GM18867 (cell line): ENCODE results near the gene MAST2.
"Not testable (repeated sequence)": the region's sequence is repeated elsewhere in the genome, so short reads cannot be mapped to it uniquely, and the experiment has no call there.

ENCODE experiments used
- ATAC-seq: cut with Tn5 transposase; IDR thresholded peaks from one replicate; pipeline ENCODE4 v1.9.1; 2021; ENCODE audit warnings: mild to moderate bottlenecking, moderate library complexity; ENCODE audit not compliant: unreplicated experiment

Gene MAST2

DNA sequence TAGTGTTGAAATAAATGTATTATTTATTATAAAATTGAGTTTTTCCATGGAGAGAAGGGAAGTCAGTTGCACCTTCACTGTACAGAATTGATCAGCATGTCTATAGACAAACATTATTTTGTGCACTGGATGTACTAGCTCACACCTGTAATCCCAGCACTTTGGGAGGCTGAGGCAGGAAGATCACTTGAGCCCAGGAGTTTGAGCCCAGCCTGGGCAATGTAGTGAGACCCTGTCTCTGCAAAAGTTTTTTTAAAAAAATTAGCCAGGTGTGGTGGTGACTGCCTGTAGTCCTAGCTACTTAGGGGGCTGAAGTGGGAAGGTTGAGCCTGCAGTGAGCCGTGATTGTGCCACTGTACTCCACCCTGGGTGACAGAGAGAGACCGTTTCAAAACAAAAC is 87.7 kb downstream of the MAST2 start:
- no peak for ATAC-seq

DNA sequence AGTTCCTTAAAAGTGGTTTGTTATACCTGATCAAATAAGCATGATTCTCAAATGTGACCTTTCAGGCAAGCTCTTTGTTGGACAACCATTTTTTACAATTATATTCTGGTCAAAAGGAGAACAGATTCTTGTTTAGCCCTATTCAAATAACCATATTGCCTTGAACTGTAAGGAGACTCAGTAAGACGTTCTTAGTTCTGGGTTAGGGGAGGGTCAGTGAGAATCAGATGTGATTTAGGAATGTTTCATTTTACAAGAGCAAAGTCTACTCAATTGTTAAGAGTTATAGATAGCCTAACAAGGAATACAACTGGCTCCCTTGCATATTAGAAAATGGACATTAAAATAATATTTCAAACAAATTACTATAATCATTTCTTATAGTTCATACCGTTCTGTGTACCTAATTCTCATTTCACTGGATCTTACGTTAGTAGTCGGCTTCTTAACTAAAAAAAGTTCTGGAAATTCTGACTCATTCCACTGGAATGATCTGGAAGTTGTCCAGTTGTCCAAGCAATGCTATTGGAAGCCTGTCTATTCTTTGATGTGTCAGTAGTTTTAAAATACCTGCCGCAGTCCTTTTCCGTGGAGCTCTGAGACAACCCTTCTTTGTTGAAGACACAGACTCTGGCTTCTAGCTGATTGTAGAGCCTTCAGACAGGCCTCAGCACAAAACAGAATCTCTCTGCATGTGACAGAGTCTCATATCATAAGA is 88.8 kb downstream of the MAST2 start:
- ATAC-seq = no peak

DNA sequence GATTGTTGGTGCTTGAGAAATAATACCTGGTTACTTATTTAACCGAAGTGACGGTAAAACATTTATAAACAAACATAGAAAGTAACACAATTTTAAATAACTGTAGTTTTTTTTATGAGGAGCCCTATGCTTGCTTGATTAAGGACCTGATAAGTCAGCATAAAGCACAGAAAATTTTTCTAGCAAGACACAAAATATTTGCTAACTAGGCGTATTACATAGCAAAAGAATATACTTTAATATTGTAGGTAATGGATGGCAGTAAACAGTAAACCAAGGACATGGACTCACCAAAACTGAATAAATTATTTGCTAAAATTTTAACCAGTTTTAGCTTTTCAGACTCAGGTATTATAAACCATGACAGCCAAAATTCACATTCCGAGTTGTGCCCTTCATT is 90.9 kb downstream of the MAST2 start:
- ATAC-seq = no peak

DNA sequence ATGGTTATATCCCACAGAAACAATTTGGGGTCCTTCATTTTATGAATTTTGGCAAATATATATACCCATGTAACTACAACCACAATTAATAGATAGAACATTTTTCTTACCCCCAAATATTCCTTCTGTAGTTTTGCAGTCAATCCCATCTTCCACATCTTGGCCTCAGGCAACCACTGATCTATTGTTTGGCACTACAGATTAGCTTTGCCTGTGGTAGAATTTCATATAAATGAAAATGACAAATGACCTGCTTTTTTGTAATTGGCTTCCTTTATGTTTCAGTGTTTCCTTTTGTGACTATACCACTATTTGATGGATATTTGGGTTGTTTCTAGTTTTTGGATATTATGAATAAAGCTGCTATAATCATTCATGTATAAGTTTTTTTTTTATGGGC is 91.5 kb downstream of the MAST2 start:
- ATAC-seq = no peak

DNA sequence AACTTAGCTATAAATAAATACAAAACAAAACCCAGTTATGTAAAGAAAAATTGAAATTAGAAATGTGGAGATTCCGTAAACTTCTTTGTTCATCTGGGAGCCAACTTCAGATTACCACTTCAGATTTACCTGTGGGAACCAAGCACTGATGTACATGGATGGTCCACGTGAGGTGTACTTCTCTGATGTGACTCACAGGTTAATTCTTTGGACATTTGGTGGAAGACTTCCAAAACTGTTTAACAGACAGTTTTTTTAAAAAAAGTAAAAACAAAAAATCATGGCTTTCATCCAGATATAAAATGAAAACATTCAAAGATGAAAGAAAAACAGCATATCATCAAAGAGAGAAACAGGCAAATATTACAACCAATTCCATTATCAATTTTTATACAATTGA is 92.0 kb downstream of the MAST2 start:
- ATAC-seq = no peak

DNA sequence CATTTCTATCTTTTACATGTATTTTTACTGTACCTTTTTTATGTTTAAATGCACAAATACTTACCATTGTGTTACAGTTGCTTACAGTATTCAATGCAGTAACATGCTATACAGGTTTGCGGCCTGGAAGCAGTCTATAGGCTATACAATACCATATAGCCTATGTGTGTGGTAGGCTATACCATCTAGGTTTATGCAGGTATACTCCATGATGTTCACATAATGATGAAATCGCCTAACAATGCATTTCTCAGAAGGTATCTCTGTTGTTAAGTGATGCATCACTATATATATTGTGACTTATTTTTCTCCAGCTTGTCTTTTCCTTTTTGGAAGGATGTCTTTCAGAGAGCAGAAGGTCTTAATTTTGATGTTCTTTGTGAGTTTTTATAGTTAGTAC is 103.5 kb downstream of the MAST2 start:
- ATAC-seq = no peak

DNA sequence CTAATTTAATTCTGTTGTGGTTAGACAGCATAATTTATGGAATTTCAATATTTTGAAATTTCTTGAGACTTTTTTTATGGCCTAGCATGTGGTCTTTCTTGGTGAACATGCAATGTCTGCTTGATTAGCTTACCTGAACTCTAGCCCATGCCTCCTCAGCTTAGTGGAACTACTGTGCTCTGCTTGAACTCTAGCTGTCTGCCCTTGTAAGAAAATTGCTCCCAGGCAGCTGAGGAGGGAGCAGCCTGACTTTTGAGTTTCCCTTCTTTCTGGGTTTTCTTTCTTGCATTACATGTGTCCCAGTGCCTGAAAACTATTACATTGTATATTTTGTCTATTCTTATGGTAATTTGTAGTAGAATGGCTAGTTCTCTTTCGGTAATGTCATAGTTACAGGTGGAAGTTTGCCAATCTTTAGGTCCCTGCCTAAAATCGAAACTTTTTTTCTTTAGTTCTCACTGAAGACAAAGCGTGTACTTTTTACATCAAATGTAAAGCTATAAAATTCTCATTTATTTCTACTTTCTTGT is 105.3 kb downstream of the MAST2 start:
- no peak for ATAC-seq

DNA sequence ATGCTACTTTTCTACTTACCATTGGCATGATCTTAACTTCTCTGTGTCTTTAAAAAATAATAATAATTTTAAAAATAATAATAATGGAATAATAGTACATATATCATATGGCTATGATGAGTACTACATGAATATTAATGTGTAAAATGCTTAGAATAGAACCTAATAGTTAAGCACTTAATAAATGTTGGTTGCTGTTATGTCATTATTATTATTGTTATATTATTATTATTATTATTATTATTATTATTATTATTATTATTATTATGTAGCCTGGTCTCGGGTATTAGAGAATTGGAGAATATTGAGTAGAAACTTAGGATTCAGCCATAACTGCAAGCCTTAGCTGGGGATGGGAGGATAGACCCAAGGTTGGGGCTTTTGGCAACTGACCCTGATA is 108.2 kb downstream of the MAST2 start:
- no peak for ATAC-seq

DNA sequence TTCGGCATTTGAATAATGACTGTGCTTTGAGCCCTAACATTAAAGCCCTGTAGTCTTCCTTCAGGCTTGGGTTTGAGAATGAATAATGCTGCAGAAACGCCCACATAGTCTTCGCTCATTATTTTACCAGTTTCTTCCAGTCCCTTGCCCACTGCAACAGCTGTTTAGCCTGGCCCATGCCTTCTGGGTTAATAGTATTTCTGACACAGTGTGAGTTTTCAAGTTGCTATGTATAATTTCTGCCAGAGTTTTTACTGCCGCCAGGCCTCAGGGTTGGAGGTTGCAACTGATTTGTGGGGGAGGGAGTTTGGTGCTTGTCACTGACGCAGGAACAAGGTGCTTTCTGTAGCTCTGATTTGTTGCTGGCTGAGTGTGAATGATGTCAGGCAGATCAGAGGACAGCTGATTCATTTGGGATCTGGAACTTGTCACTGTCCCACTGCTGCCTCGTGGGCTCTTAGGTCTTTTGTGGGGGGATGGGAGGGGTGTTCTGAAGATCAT is 109.8 kb downstream of the MAST2 start:
- ATAC-seq = no peak

DNA sequence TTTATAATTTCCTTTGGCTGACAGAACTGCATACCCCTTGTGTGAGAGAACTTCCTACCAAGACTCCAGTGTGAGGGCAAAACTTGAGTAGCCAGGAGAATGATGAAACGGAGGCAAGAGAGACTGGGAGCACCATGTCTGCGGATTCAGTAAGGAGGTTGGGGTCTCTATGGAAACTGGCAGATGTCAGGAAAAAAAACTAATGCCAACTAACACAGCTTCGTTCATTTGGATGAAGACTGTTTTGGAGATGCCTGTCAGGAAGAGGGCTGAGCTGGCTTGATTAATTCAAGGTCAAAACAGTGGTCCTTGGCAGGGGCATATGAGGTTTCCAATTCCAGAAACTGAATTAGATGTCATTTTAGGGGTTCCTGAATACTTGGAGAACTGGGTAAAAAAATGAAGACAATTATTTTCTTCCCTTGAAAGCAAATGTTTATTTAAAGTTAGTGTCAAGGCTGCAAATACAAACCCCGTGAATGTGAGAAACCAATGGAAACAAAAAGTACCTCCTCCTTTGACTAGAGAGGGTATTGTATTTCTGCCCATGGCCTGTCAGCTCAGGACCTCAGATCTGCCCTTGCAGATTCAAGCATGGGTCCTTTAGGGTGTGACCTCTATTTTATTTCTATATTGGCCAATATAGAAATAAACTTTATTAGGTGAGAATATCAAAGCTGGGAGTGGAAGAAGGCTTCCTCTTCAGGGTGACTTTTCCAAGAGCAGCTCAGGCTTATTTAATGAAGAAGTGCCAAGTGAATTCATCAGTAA is 110.5 kb downstream of the MAST2 start:
- ATAC-seq = no peak

DNA sequence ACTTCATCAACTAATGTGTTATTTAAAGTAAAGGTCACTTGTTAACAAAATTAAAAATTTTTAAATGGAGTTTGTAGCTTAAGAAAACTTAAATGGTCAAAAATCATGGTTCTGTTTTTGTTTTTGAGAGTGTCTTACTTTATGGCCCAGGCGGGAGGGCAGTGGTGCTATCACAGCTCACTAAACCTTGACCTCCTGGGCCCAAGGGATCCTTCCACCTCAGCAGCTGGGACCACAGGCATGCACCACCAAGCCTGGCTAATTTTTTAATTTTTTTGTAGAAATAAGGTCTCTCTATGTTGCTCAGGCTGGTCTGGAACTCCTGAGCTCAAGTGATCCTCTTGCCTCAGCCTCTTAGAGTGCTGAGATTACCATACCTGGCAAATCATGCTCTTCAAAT is 111.4 kb downstream of the MAST2 start:
- no peak for ATAC-seq

DNA sequence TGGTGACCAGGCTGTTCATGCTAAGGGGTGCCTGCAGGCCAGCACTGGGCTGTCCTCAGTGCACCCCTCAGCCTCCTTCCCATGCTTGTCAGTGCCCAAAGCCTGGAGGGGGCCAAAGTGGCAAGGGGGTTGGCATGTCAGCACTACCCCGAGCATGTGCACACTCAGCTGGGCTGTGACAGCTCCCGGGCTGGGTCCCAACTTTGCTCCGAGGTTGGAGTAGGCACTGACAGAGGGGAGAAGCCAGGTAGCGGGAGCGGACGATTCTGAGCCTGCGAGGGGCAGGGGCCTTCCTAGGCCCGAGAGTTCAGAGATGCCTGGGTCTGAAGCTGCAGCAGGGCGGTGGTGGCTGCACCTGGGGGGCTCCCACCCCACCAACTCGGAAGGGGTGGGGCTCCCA is 119.0 kb downstream of the MAST2 start:
- ATAC-seq = no peak

DNA sequence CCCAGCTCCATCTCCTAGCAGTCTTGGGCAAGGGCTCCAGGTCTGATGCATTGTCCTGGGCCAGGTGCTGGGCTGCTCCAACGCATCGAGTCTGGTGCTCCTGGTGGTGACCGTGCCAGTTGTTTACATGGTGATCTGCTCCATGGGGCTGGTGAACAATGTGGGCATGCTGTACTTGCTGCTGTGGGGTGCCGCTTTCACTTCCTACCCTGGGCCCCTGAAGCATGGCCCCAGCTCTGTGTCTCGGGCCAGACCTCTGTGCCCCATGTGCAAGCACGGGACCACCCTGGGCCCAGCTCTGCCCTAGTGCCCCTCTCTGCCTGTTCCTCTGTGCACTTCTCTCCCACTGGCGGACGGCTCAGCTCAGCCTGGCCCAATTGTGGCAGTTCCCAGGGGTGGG is 119.4 kb downstream of the MAST2 start:
- ATAC-seq = no peak

DNA sequence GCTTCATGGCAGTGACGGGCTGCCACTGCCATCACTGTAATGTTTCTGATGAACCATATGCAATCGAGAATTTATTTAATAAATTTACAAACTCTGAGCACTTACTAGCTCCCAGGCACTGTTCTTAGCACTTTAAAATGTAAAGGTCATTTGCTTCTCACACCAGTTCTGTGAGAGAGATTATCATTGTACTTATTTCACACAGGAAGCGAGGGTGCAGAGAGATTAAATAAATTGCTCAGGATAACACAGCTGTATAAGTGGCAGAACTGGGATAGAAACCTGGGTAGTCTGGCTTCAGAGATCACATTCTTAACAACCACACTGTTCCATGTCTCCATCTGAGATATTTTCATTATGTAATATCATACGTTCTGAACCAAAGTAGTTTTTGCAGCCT is 119.9 kb downstream of the MAST2 start:
- ATAC-seq = no peak

DNA sequence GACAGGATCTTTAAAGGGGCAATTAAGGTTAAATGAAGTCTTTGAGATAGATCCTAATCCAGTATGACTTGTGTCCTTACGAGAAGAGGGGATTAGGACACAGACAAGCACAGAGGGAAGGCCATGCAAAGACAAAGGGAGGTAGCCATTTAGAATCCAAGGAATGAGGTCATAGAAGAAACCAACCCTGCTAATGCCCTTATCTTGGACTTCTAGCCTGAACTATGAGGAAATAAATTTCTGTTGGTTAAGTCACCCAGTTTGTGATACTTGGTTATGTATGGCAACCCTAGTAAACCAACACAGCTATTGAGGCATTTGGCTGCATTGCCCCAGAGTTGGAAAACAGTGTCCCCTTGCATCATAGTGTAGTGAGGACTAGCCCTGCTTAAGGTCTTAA is 121.3 kb downstream of the MAST2 start:
- no peak for ATAC-seq

DNA sequence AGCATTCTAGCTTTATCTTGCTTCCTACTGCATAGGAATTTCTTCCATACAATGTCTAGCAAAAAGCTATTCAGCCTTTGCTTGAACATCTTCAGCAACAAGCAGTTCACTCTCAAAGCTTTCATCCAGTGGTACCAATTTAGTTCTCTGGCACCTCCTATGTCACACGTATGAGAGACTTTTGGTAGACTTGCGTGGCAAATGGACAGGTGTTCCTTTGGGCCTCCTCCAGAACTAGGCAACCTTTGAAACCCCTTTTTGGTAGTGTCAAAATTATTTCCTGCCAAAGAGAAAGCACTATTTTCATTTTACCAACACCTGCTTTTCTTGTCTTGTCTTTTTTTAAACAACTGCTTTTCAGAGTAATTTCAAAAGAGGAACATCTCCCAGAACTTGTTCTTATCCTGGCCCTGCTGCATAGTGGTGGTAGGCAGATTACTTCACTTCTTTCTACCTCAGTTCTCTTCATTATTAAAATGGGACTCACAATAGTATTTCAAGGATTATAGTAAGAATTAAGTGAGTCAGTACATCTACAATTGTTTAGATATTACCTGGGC is 122.4 kb downstream of the MAST2 start:
- ATAC-seq = no peak

DNA sequence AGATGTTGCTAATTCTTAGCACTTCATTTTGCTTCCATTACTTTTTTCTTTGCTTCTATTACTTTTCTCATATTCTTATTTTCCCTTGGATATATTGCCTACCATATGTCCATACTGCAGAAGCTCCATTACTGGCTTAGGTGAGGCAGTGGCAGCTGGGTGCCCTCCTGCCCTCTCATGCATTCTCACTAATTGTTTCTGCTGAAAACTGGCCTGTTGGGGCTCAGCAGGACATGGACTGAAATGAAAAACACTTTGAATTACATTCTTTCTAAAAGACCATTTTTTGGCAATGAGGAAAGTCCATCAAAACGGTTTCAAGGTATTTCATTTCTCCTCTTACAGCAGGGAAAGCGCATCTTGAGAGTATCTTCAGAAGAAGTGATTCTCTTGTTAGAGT is 122.9 kb downstream of the MAST2 start:
- no peak for ATAC-seq

DNA sequence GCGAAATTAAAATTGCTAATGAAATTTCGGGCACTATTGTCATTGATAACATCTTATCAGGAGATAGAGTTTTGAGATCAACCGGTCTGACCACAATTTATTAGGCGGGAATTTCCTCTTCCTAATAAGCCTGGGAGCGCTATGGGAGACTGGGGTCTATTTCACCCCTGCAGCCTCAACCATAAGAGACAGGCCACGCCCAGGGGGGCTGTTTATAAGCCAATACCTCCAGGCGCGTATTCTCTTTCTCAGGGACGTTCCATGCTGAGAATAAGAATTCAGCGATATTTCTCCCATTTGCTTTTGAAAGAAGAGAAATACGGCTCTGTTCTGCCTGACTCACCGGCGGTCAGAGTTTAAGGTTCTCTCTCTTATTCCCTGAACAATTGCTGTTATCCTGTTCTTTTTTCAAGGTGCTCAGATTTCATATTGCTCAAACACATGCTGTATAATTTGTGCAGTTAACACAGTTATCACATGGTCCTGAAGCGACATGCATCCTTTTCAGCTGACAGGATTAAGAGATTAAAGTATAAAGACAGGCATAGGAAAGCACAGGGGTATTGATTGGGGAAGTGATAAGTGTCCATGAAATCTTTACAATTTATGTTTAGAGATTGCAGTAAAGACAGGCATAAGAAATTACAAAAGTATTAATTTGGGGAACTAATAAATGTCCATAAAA is 124.0 kb downstream of the MAST2 start:
- ATAC-seq = not testable (repeated sequence)

DNA sequence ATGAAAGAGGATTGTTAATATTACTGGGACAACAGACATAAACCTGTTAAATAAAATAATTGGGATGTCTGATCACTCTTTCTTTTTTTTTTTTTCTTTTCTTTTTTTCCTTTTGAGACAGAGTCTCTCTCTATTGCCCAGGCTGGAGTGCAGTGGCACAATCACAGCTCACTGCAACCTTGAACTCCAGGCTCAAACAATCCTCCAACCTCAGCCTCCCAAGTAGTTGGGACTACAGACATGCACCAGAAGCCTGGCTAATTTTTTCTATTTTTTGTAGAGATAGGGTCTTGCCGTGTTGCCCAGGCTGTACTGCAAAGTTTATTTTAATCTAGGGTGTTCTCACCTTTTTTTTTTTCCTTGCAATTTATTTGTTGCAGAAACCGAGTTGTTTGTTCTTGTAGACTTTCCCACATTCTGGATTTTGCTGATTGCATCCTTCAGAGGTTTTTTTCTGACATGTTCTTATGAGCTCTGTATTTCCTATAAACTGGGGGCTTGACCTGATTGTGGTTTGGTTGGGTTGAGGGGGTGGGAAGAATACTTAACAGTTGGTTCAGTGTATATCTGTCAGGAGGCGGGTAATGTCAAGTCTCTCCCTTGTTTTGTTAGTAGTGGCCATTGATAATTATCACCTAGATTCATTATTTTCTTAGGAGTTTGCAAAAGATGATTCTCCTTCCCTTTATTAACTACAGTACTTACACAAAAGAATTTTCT is 125.2 kb downstream of the MAST2 start:
- ATAC-seq = no peak

DNA sequence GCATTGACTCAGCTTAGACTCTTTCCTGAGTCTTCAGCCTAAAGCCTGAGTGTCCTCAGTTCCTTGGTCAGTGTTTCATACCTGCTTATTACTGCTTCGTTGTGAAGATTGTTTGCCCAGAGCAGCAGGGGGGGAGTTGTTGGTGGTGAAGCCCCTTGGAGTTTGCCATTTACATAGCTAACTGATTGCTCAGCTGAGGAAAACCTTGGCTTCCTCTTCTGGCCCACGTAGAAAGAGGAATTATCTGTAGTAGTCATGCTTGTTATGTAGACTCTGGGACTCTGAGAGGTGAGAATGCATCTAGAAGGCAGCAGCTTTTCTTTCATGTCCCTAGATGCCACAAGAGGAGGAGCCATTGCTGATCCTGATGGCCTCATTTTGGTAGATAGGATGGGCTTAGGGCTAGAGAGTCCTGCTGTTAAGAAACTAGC is 125.9 kb downstream of the MAST2 start:
- ATAC-seq = no peak
